Stimulated activated CD8-positive, alpha-beta memory T cell treated with anti-CD3 and anti-CD28 coated beads, Interleukin-15, amount 100 ng/mL, for 48 hours (primary cell): ENCODE measurements around the gene SOX2.

Experiments used
- DNase-seq, 2 donors: peaks; one replicate each; pipeline ENCODE4 v3.0.0-alpha.2; 2020; ENCODE audit warnings: low read depth in 2 of 2

The SOX2 gene

GRCh38 chr3:181722766-181723425, 11.2 kb downstream of the SOX2 start:
- no peak for DNase-seq

GRCh38 chr3:181723625-181724191, 12.0 kb downstream of the SOX2 start:
- DNase-seq = no peak

GRCh38 chr3:181724192-181724965, 12.7 kb downstream of the SOX2 start:
- no peak for DNase-seq

GRCh38 chr3:181725131-181725731, 13.5 kb downstream of the SOX2 start:
- no peak for DNase-seq

GRCh38 chr3:181725830-181726229, 14.1 kb downstream of the SOX2 start:
- DNase-seq = no peak

- DNase-seq = no peak
Observed at GRCh38 chr3:181726351-181727330, 14.9 kb downstream of the SOX2 start.

GRCh38 chr3:181727341-181728032, 15.8 kb downstream of the SOX2 start:
- no peak for DNase-seq

GRCh38 chr3:181728470-181729340, 17.0 kb downstream of the SOX2 start:
- no peak for DNase-seq

- DNase-seq = no peak
Observed at GRCh38 chr3:181729341-181729869, 17.7 kb downstream of the SOX2 start.

- no peak for DNase-seq
Observed at GRCh38 chr3:181730316-181730715, 18.6 kb downstream of the SOX2 start.

- DNase-seq = no peak
Observed at GRCh38 chr3:181730934-181731333, 19.2 kb downstream of the SOX2 start.

- DNase-seq = no peak
Observed at GRCh38 chr3:181735911-181736310, 24.2 kb downstream of the SOX2 start.

- DNase-seq = no peak
Observed at GRCh38 chr3:181738551-181738950, 26.8 kb downstream of the SOX2 start.

GRCh38 chr3:181739628-181740027, 27.9 kb downstream of the SOX2 start:
- DNase-seq = no peak

GRCh38 chr3:181741417-181741816, 29.7 kb downstream of the SOX2 start:
- DNase-seq = no peak

- DNase-seq = no peak
Observed at GRCh38 chr3:181752202-181752671, 40.5 kb downstream of the SOX2 start.

- no peak for DNase-seq
Observed at GRCh38 chr3:181753391-181753790, 41.7 kb downstream of the SOX2 start.

GRCh38 chr3:181755959-181756358, 44.2 kb downstream of the SOX2 start:
- no peak for DNase-seq

- DNase-seq = no peak
Observed at GRCh38 chr3:181756645-181757297, 45.0 kb downstream of the SOX2 start.
